Smooth muscle cell (in vitro differentiated cells): ENCODE results near the gene ALOX5. TPM values are rescaled to one million over a fixed set of nuclear protein-coding genes. Genes with fewer than 3 reads are reported as not detected.

Experiments used
- DNase-seq: peaks from one replicate; lab custom pipeline; 2025; ENCODE audit not compliant: unreplicated experiment; lab: John Stamatoyannopoulos, UW
- H2AFZ ChIP-seq: fragments of 200-600 bp; sonication (generic); 2 replicates; pipeline ENCODE4 v1.6.0; 2016; ENCODE audit warnings: antibody characterized with exemption, low read depth, mild to moderate bottlenecking
- H3F3A ChIP-seq: fragments of 200-600 bp; sonication (generic); 2 replicates; pipeline ENCODE4 v1.6.0; 2017; ENCODE audit warnings: antibody characterized with exemption, low read depth
- H3K27ac ChIP-seq: fragments of 200-600 bp; sonication (generic); 2 replicates; pipeline ENCODE4 v1.5.1; 2016; ENCODE audit warnings: low read depth, mild to moderate bottlenecking
- H3K27me3 ChIP-seq: fragments of 200-600 bp; sonication (generic); 2 replicates; pipeline ENCODE4 v1.6.1; 2016; ENCODE audit warnings: low read depth, mild to moderate bottlenecking
- H3K36me3 ChIP-seq: fragments of 200-600 bp; sonication (generic); 2 replicates; pipeline ENCODE4 v1.5.1; 2016; ENCODE audit warnings: low read depth
- H3K4me1 ChIP-seq: fragments of 200-600 bp; sonication (generic); 2 replicates; pipeline ENCODE4 v1.5.1; 2016; ENCODE audit warnings: low read depth
- H3K4me2 ChIP-seq: fragments of 200-600 bp; sonication (generic); 2 replicates; pipeline ENCODE4 v1.6.0; 2016; ENCODE audit warnings: mild to moderate bottlenecking
- H3K4me3 ChIP-seq: fragments of 200-600 bp; sonication (generic); 2 replicates; pipeline ENCODE4 v1.5.1; 2016; ENCODE audit warnings: mild to moderate bottlenecking
- H3K79me2 ChIP-seq: fragments of 200-600 bp; sonication (generic); 2 replicates; pipeline ENCODE4 v1.6.0; 2016; ENCODE audit warnings: low read depth, mild to moderate bottlenecking
- H3K9ac ChIP-seq: fragments of 200-600 bp; sonication (generic); 2 replicates; pipeline ENCODE4 v1.6.0; 2016; ENCODE audit warnings: low read depth
- H3K9me3 ChIP-seq: fragments of 200-600 bp; sonication (generic); replicated peaks from 2 replicates; pipeline ENCODE4 v1.5.1; 2016; ENCODE audit warnings: low read depth
- H4K20me1 ChIP-seq: fragments of 200-600 bp; sonication (generic); 2 replicates; pipeline ENCODE4 v1.6.0; 2016; ENCODE audit warnings: low read depth
- CTCF ChIP-seq: fragments of 200-600 bp; sonication (generic); IDR thresholded peaks from 2 replicates; pipeline ENCODE4 v1.5.1; 2017; ENCODE audit warnings: borderline replicate concordance, mild to moderate bottlenecking, antibody characterized with exemption; ENCODE audit not compliant: insufficient read depth, poor library complexity, severe bottlenecking
- WGBS: methylation state at CpG from one replicate; pipeline ENCODE4 v1.1.7; 2016; ENCODE audit warnings: low lambda C conversion rate; 5-methylcytosine and 5-hydroxymethylcytosine counted together
- polyA plus RNA-seq: library from polyadenylated mRNA; unstranded; fragments of >200 nt; fragmentation: Nextera tagmentation; extraction: Ambion mirVana; gene quantifications from 2 replicates; pipeline ENCODE4 v1.2.1, GENCODE V29; 2016
- total RNA-seq: library from RNA; depleted of rRNA; stranded (reverse); fragments of >200 nt; gene quantifications from 2 replicates; pipeline ENCODE4 v1.2.3, GENCODE V29; 2014

The ALOX5 gene
- total and polyA plus RNA-seq, 2 experiments from 2014 or later = 0.18 TPM; not detected in 1

- H3K4me1 ChIP-seq = peaks cover 11% of the 10 kb centered on the region
- no peak for TF ChIP-seq CTCF
- WGBS = 90% methylated on average over 6 of the region's 6 CpGs
These were observed 43.7 kb downstream of the ALOX5 start for GRCh38 chr10:45417746-45418145.

GRCh38 chr10:45418417-45418848 is 44.4 kb downstream of the ALOX5 start:
- H3K36me3 ChIP-seq = no peaks in the 10 kb centered on the region
- no peaks in the 10 kb centered on the region for H3K79me2 ChIP-seq
- peak overlapping the region; percentile 65 for H3K4me3 ChIP-seq
- H3K27ac ChIP-seq = no peak overlapping the region
- H3F3A ChIP-seq = no peaks in the 10 kb centered on the region
- peak overlapping the region; percentile 93 for H3K4me2 ChIP-seq
- H3K27me3 ChIP-seq = no peaks in the 10 kb centered on the region
- H3K9me3 ChIP-seq = no peaks in the 10 kb centered on the region
- no peaks in the 10 kb centered on the region for H4K20me1 ChIP-seq
- H3K9ac ChIP-seq = peak overlapping the region; percentile 65
- peak overlapping the region; percentile 92 for H2AFZ ChIP-seq
- DNase-seq = no peak
- WGBS = 72% methylated on average over 15 of the region's 15 CpGs
- TF ChIP-seq CTCF = no peak
- peaks cover 11% of the 10 kb centered on the region for H3K4me1 ChIP-seq

More at GRCh38 chr10:45417746-45418145, 43.7 kb downstream of the ALOX5 start:
- no peaks in the 10 kb centered on the region for H3K79me2 ChIP-seq
- DNase-seq = no peak
- H3K9ac ChIP-seq = no peak overlapping the region
- no peak overlapping the region for H3K4me2 ChIP-seq
- H4K20me1 ChIP-seq = no peaks in the 10 kb centered on the region
- H3K4me3 ChIP-seq = no peak overlapping the region
- H2AFZ ChIP-seq = no peak overlapping the region
- H3K27me3 ChIP-seq = no peaks in the 10 kb centered on the region
- no peaks in the 10 kb centered on the region for H3F3A ChIP-seq
- no peaks in the 10 kb centered on the region for H3K36me3 ChIP-seq
- H3K9me3 ChIP-seq = no peaks in the 10 kb centered on the region
- H3K27ac ChIP-seq = no peak overlapping the region

DNA sequence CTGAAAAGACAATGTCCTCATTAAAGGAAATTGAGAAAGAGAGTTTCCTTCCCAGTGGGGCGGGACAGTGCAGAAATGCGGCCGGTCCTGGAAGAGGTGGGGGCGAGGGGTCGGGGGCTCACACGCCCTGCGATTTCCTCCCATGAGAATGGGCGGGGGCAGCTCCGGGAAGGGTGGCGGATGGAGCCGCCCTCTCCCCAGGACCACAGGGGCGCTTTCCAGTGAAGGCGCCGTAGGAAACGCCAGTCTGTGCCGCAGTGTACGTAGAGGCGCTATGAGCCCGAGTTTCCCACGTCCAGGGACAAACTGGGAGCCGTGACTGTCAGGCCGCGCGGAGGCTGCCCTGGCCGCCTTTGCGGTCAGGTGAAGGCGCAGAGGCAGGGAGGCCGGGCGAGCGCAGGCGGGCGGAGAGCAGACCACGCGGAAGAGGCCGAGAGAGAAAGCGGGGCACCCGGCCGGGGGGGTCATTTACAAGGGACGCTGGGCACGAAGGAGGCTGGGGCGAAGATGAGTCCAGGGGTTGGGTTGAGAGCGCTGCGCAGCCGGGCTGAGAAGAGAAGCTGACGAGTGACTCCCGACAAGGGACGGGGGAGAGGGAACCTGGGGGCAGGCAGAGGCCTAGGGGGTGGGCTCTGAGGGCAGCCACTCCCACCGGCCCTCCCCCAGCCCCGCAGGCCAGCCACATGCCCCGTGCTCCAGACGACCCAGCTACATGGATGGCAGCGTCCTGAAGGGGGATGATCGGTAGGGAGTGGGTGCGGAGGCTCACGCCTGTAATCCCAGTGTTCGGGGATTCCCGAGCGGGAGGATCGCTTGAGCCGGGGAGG is 45.0 kb downstream of the ALOX5 start:
- TF ChIP-seq CTCF = no peak
- peak overlapping the region; percentile 65 for H3K4me3 ChIP-seq
- no peaks in the 10 kb centered on the region for H3K36me3 ChIP-seq
- H3K9ac ChIP-seq = peak overlapping the region; percentile 65
- H3K4me1 ChIP-seq = peaks cover 11% of the 10 kb centered on the region
- DNase-seq = peak; percentile 48
- H3K27me3 ChIP-seq = no peaks in the 10 kb centered on the region
- H3K9me3 ChIP-seq = no peaks in the 10 kb centered on the region
- no peaks in the 10 kb centered on the region for H3K79me2 ChIP-seq
- peak overlapping the region; percentile 92 for H2AFZ ChIP-seq
- no peaks in the 10 kb centered on the region for H3F3A ChIP-seq
- no peaks in the 10 kb centered on the region for H4K20me1 ChIP-seq
- H3K27ac ChIP-seq = peak overlapping the region; percentile 62
- H3K4me2 ChIP-seq = peak overlapping the region; percentile 93
- 3% methylated on average over 53 of the region's 60 CpGs for WGBS

GRCh38 chr10:45419676-45420025 is 45.6 kb downstream of the ALOX5 start:
- no peaks in the 10 kb centered on the region for H3F3A ChIP-seq
- H3K4me3 ChIP-seq = peak overlapping the region; percentile 65
- no peaks in the 10 kb centered on the region for H3K36me3 ChIP-seq
- peak overlapping the region; percentile 92 for H2AFZ ChIP-seq
- no peaks in the 10 kb centered on the region for H3K79me2 ChIP-seq
- peak overlapping the region; percentile 93 for H3K4me2 ChIP-seq
- peaks cover 11% of the 10 kb centered on the region for H3K4me1 ChIP-seq
- no peak for TF ChIP-seq CTCF
- H3K9ac ChIP-seq = peak overlapping the region; percentile 65
- DNase-seq = no peak
- H3K27ac ChIP-seq = peak overlapping the region; percentile 62
- no peaks in the 10 kb centered on the region for H4K20me1 ChIP-seq
- no peaks in the 10 kb centered on the region for H3K9me3 ChIP-seq
- 25% methylated on average over 11 of the region's 12 CpGs for WGBS
- H3K27me3 ChIP-seq = no peaks in the 10 kb centered on the region
